ENCODE results near the gene ADA. TPM values are rescaled to one million over a fixed set of nuclear protein-coding genes. Genes with fewer than 3 reads are reported as not detected.
"Not testable (repeated sequence)": the region's sequence is repeated elsewhere in the genome, so short reads cannot be mapped to it uniquely, and the experiment has no call there.

Gene ADA
- total RNA-seq, 1 donor from 2014 or later, result 12.6 TPM

DNA sequence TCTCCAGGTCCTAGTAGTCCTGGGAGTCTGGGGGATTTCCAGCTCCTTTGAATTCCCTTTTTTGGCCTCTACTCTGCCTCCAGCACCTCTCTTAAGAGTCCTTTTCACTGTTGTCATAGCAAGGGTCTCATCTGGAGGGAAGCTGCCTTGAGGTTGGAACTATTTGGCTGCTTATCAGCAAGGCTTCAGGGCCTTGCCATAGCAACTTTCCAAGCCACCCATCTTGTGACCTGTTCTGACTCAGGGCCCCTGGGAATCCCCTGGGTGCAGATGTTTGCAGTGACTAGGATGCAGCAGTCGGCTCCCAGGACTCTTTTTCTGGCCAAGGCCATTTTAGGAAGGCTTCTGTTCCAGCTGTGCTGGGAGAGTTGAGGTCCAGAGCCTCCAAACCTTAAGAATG is 56.8 kb downstream of the ADA start:
- Histone ChIP-seq H3K27me3 (ENCODE audit: control insufficient read depth, insufficient read depth, low read length) (no peaks in the 10 kb centered on the region), H3K4me3 (ENCODE audit: low read depth, low read length) (no peak overlapping the region), H3K36me3 (ENCODE audit: control insufficient read depth, insufficient read depth, low read length) (no peaks in the 10 kb centered on the region)
- TF ChIP-seq, protein P1, sequence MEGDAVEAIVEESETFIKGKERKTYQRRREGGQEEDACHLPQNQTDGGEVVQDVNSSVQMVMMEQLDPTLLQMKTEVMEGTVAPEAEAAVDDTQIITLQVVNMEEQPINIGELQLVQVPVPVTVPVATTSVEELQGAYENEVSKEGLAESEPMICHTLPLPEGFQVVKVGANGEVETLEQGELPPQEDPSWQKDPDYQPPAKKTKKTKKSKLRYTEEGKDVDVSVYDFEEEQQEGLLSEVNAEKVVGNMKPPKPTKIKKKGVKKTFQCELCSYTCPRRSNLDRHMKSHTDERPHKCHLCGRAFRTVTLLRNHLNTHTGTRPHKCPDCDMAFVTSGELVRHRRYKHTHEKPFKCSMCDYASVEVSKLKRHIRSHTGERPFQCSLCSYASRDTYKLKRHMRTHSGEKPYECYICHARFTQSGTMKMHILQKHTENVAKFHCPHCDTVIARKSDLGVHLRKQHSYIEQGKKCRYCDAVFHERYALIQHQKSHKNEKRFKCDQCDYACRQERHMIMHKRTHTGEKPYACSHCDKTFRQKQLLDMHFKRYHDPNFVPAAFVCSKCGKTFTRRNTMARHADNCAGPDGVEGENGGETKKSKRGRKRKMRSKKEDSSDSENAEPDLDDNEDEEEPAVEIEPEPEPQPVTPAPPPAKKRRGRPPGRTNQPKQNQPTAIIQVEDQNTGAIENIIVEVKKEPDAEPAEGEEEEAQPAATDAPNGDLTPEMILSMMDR (IDR thresholded peaks at IDR 0.05; ENCODE audit: insufficient read depth, low read length, severe bottlenecking), result no peak
- FAIRE-seq (no peak), DNase-seq (ENCODE audit: low read depth) (peak; percentile 46)

DNA sequence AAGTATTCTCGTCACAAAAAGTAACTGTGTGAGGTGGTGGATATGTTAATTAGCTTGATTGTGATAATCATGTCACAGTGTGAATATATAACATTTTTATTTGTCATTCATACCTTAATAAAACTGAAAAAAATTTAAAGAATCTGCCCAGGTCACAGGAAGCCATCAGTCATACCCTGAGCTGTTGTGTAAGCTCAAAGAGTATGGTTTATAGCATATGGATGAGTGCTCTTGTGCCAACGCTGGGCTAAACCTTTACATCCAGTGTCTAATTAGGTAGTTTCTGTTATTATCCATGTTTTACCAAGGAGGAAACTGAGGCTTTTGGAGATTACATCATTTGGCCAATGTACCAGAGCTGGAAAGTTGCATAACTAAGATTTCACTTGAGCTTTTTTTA is 57.7 kb downstream of the ADA start:
- Histone ChIP-seq H3K4me3 (ENCODE audit: low read depth, low read length) (no peak overlapping the region), H3K36me3 (ENCODE audit: control insufficient read depth, insufficient read depth, low read length) (no peaks in the 10 kb centered on the region), H3K27me3 (ENCODE audit: control insufficient read depth, insufficient read depth, low read length) (no peaks in the 10 kb centered on the region)
- DNase-seq (ENCODE audit: low read depth) (no peak), FAIRE-seq (no peak)
- TF ChIP-seq, protein P1 (IDR thresholded peaks at IDR 0.05; ENCODE audit: insufficient read depth, low read length, severe bottlenecking), result no peak

DNA sequence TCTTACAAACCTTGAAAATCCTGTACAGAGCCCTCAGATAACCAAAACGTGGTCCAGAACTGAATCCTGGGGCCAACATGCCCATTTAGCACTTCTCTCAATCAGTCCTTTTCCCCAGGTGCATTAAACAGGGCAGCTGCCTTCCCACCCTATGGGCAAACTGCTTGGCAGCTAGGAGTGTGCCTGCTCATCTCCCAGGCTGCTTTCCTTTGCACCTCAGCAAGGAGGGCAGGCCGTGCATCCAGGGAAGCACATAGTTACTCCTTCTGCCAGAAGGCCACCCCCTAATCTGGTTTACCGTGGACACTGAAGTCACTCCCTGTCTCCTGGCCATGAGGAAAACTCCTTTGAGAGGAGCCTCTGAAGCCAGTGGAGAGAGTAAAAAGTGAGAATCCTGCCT is 59.1 kb downstream of the ADA start:
- H3K4me3 ChIP-seq (ENCODE audit: low read depth, low read length), result no peak overlapping the region
- FAIRE-seq, result no peak
- H3K36me3 ChIP-seq (ENCODE audit: control insufficient read depth, insufficient read depth, low read length), result no peaks in the 10 kb centered on the region
- DNase-seq (ENCODE audit: low read depth), result no peak
- no peaks in the 10 kb centered on the region for H3K27me3 ChIP-seq (ENCODE audit: control insufficient read depth, insufficient read depth, low read length)
- TF ChIP-seq, protein P1 (IDR thresholded peaks at IDR 0.05; ENCODE audit: insufficient read depth, low read length, severe bottlenecking), result no peak

DNA sequence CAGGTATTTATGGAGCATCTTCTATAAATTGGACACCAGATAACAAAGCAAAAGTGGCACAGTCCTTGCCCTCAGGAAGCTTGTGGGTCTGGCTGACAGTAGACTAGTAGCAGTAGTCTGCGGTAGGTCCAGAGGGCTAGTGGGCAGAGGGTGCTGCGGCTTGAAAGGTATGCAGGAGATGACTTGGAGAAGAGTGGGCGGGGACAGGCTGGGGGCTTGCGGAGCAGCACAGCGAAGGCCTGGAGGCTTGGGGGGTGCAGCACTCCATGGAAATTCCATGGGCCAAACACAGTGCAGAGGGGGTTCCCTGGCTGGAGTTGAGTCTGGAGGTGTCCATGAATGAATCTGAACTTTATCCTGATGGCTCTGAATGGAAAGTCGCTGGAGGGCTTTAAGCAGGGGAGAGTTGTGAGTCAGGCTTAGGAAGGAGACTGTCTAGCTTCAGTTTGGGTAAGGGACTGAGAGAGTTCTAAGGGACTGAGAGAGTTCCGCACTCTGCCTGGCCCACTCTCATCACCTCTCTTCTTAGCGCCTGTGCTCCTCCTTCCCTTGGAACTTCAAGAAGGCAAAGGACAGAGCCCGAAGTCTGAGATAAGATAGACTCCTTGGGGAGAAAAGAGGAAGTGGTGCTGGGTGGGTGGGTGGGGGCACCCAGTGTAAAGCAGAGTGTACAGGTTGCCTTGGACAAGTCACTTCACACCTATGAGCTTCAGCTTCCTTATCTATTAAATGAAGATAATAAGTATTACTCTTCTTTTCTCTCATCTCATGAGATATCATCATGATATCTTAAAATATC is 60.3 kb downstream of the ADA start:
- FAIRE-seq, result no peak

DNA sequence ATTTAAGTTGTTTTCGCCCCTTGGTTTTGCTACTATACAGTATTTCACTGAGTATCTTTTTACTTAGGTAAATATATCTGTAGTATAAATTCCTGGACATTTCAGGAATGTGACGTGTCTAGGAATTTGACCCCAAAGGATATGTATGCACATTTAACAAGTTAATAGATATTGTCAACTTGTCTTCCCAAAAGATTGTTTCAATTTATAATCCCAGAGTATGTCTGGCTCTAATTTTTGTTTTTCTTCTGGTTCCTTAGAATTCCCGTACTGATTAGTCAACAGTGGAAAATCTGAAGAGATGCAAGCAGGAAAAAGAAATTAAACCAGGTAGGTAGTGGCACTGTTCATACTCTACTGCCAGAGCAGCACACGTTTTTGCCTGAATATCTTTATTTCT is 62.0 kb downstream of the ADA start:
- no peaks in the 10 kb centered on the region for H3K36me3 ChIP-seq (ENCODE audit: control insufficient read depth, insufficient read depth, low read length)
- FAIRE-seq, result no peak
- TF ChIP-seq, protein P1 (IDR thresholded peaks at IDR 0.05; ENCODE audit: insufficient read depth, low read length, severe bottlenecking), result no peak
- H3K4me3 ChIP-seq (ENCODE audit: low read depth, low read length), result no peak overlapping the region
- no peak for DNase-seq (ENCODE audit: low read depth)
- no peaks in the 10 kb centered on the region for H3K27me3 ChIP-seq (ENCODE audit: control insufficient read depth, insufficient read depth, low read length)

More for the DNA sequence above, 60.3 kb downstream of the ADA start:
- Histone ChIP-seq H3K36me3 (ENCODE audit: control insufficient read depth, insufficient read depth, low read length) (no peaks in the 10 kb centered on the region), H3K4me3 (ENCODE audit: low read depth, low read length) (no peak overlapping the region), H3K27me3 (ENCODE audit: control insufficient read depth, insufficient read depth, low read length) (no peaks in the 10 kb centered on the region)
- TF ChIP-seq, protein P1 (IDR thresholded peaks at IDR 0.05; ENCODE audit: insufficient read depth, low read length, severe bottlenecking), result no peak
- no peak for DNase-seq (ENCODE audit: low read depth)

DNA sequence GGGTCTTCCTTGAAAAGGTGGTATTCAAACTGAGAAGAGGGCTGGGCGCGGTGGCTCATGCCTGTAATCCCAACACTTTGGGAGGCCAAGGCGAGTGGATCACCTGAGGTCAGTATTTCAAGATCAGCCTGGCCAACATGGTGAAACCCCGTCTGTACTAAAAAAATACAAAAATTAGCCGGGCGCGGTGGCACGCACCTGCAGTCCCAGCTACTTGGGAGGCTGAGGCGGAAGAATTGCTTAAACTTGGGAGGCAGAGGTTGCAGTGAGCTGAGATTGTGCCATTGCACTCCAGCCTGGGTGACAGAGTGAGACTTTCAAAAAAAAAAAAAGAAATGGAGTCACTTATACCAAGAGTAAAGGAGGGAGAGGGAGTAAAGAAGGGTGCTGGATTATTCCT is 63.2 kb downstream of the ADA start:
- DNase-seq (ENCODE audit: low read depth); H3K36me3 ChIP-seq (ENCODE audit: control insufficient read depth, insufficient read depth, low read length); FAIRE-seq; H3K4me3 ChIP-seq (ENCODE audit: low read depth, low read length); H3K27me3 ChIP-seq (ENCODE audit: control insufficient read depth, insufficient read depth, low read length): not testable (repeated sequence)

Measured in bronchial epithelial cell (primary cell).